Kasumi-1 (cell line): ENCODE results near the gene SNX10.

ENCODE experiments used
- DNase-seq, 2 experiments: peaks; one replicate each; lab custom pipeline; 2025; lab: John Stamatoyannopoulos, UW

Gene SNX10

GRCh38 chr7:26334166-26334859, 42.7 kb downstream of the SNX10 start:
- DNase-seq: no peak

- no peak for DNase-seq
Observed at GRCh38 chr7:26337232-26337865, 45.7 kb downstream of the SNX10 start.

- DNase-seq: no peak
Observed at GRCh38 chr7:26340476-26341018, 48.9 kb downstream of the SNX10 start.

- no peak for DNase-seq
Observed at GRCh38 chr7:26343320-26343832, 51.7 kb downstream of the SNX10 start.

- no peak for DNase-seq
Observed at GRCh38 chr7:26343837-26344236, 52.2 kb downstream of the SNX10 start.

- DNase-seq: no peak
Observed at GRCh38 chr7:26345202-26345601, 53.5 kb downstream of the SNX10 start.

- DNase-seq: no peak
Observed at GRCh38 chr7:26345837-26346236, 54.2 kb downstream of the SNX10 start.

GRCh38 chr7:26346611-26347203, 55.0 kb downstream of the SNX10 start:
- no peak for DNase-seq

- DNase-seq: no peak
Observed at GRCh38 chr7:26348234-26348851, 56.7 kb downstream of the SNX10 start.

- DNase-seq: no peak
Observed at GRCh38 chr7:26349005-26349915, 57.6 kb downstream of the SNX10 start.

GRCh38 chr7:26351171-26351570, 59.5 kb downstream of the SNX10 start:
- DNase-seq: no peak

GRCh38 chr7:26356229-26356628, 64.6 kb downstream of the SNX10 start:
- no peak for DNase-seq

GRCh38 chr7:26356929-26357798, 65.5 kb downstream of the SNX10 start:
- DNase-seq: no peak

- DNase-seq: no peak
Observed at GRCh38 chr7:26357799-26358151, 66.1 kb downstream of the SNX10 start.

- DNase-seq: peak in 1 of 2 experiments; percentile 27
Observed at GRCh38 chr7:26360650-26361049, 69.0 kb downstream of the SNX10 start.

GRCh38 chr7:26361637-26362036, 70.0 kb downstream of the SNX10 start:
- no peak for DNase-seq

GRCh38 chr7:26363465-26363864, 71.8 kb downstream of the SNX10 start:
- DNase-seq: no peak

GRCh38 chr7:26365077-26365900, 73.6 kb downstream of the SNX10 start:
- peak; percentile 98 for DNase-seq

- DNase-seq: no peak
Observed at GRCh38 chr7:26365901-26366275, 74.2 kb downstream of the SNX10 start.
